ENCODE data around the gene KCNQ1. TPM values are rescaled to one million over a fixed set of nuclear protein-coding genes. Genes with fewer than 3 reads are reported as not detected.

Gene KCNQ1
- total and polyA plus RNA-seq, 2 experiments from 2014 or later, result not detected

DNA sequence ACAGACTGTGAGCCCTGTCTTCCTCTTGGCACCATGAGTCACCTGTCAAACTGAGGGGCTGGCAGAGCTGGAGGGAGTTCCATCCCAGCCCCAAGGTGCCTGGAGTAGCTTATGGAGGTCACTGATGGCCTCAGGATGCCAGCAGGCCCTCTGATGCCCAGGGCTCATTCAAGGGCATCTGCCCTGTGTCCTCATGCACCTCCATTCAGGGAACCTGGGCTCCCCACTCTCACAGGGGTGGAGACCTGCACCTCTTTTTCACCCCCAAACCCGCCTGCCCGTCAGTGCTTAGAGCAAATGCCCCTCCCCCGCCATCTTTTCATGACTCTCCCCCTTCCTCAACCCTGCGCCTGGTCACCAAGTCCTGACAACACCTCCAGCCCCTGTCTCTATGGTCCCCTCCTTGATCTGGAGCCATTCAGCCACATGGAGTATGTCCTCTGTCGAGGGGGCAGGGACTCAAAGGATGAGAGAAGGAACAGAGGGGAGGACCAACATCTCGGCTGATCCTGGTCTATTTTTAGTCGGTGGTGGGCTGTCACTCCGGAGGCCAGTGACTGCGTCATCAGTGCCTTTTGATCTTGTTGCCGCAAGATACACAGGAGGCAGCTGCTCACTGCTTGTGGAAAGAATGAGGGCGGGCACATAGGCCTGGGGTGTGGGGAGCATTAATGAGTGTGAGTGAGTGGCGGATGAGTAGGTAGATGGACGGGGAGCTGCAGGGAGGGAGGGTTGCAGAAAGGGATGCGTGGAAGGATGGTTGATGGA lies 368.5 kb downstream of the KCNQ1 start:
- Histone ChIP-seq H3K9me3 (ENCODE audit: low read depth) (no peaks in the 10 kb centered on the region), H3F3A (ENCODE audit: insufficient read depth) (no peaks in the 10 kb centered on the region), H3K36me3 (ENCODE audit: low read depth) (no peaks in the 10 kb centered on the region), H3K9me2 (ENCODE audit: insufficient read depth) (no peaks in the 10 kb centered on the region), H3K4me3 (no peak overlapping the region), H3K9ac (no peak overlapping the region), H3K4me2 (ENCODE audit: unreplicated experiment) (no peak overlapping the region), H3K27me3 (replicated peaks; ENCODE audit: insufficient read depth) (peaks cover 17% of the 10 kb centered on the region), H2AFZ (no peak overlapping the region), H3K79me2 (ENCODE audit: insufficient read depth) (no peaks in the 10 kb centered on the region), H3K27ac (no peak overlapping the region), H4K20me1 (ENCODE audit: insufficient read depth) (no peaks in the 10 kb centered on the region), H3K4me1 (ENCODE audit: insufficient read depth) (peaks cover 8% of the 10 kb centered on the region; the same call in 1 of the 2 replicates)
- in situ Hi-C loops (cut with MboI), result no loop called here
- TF ChIP-seq EZH2phosphoT487 (IDR thresholded peaks at IDR 0.05; ENCODE audit: insufficient read depth, low read depth), result no peak
- no peak for TF ChIP-seq EZH2 (IDR thresholded peaks at IDR 0.05; ENCODE audit: insufficient read depth, poor library complexity, severe bottlenecking)
- WGBS, 2 experiments (ENCODE audit: low coverage in 1 of 2, low lambda C conversion rate in 2 of 2, missing lambda C conversion rate in 2 of 2), result 72 to 74% methylated on average over 13 to 14 of the region's 14 CpGs
- no peak for DNase-seq

DNA sequence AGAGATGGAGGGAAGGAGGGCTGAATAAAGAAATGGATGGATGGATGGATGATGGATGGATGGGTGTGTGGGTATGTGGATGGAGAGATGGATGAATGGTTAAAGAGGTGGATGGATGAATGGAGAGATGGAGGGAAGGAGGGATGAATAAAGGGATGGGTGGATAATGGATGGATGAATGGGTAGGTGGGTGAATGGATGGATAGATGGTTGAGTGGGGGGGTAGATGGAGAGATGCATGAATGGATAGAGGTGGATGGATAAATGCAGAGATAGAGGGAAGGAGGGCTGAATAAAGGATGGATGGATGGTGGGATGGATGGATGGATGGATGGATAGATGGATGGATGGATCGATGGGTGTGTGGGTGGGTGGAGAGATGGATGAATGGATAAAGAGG lies 369.2 kb downstream of the KCNQ1 start:
- H3K4me1 ChIP-seq (ENCODE audit: insufficient read depth), result peaks cover 8% of the 10 kb centered on the region; the same call in 1 of the 2 replicates
- H3K4me3 ChIP-seq, result no peak overlapping the region

DNA sequence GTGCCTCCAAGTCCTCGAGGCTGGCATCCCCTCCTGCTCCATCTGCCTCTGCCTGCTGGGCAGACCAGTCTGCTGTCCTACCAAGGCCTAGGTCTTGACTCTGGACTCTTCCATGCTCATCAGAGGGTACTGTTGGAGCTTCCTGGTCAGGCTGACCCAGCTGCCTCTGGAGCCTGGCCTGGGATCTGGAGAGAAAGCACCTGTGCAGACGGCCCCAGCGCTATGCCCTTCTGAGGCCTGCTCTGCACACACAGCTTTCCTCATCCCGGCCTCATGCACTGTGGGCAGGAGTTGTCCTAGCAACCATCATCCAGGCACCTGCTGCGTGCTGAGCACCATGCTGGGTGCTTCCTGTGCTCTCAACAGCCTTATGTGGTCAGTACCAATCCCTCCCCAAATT lies 369.9 kb downstream of the KCNQ1 start:
- H3K9me3 ChIP-seq (ENCODE audit: low read depth), result no peaks in the 10 kb centered on the region
- in situ Hi-C loops (cut with MboI), result no loop called here

More for the DNA sequence above, 369.2 kb downstream of the KCNQ1 start:
- no peaks in the 10 kb centered on the region for H4K20me1 ChIP-seq (ENCODE audit: insufficient read depth)
- no peak overlapping the region for H3K27ac ChIP-seq
- H3K4me2 ChIP-seq (ENCODE audit: unreplicated experiment), result no peak overlapping the region
- 86 to 100% methylated on average over 1 of the region's 1 CpG for WGBS, 2 experiments (ENCODE audit: low coverage in 1 of 2, low lambda C conversion rate in 2 of 2, missing lambda C conversion rate in 2 of 2)
- TF ChIP-seq EZH2 (IDR thresholded peaks at IDR 0.05; ENCODE audit: insufficient read depth, poor library complexity, severe bottlenecking) (no peak), EZH2phosphoT487 (IDR thresholded peaks at IDR 0.05; ENCODE audit: insufficient read depth, low read depth) (no peak)
- no peak overlapping the region for H3K9ac ChIP-seq
- no peaks in the 10 kb centered on the region for H3K36me3 ChIP-seq (ENCODE audit: low read depth)
- peaks cover 14% of the 10 kb centered on the region; the same call in 1 of the 2 replicates for H3K27me3 ChIP-seq (replicated peaks; ENCODE audit: insufficient read depth)
- no peaks in the 10 kb centered on the region for H3K9me3 ChIP-seq (ENCODE audit: low read depth)
- H2AFZ ChIP-seq, result no peak overlapping the region
- H3K79me2 ChIP-seq (ENCODE audit: insufficient read depth), result no peaks in the 10 kb centered on the region
- H3F3A ChIP-seq (ENCODE audit: insufficient read depth), result no peaks in the 10 kb centered on the region
- no peaks in the 10 kb centered on the region for H3K9me2 ChIP-seq (ENCODE audit: insufficient read depth)
- DNase-seq, result no peak
- in situ Hi-C loops (cut with MboI), result no loop called here

DNA sequence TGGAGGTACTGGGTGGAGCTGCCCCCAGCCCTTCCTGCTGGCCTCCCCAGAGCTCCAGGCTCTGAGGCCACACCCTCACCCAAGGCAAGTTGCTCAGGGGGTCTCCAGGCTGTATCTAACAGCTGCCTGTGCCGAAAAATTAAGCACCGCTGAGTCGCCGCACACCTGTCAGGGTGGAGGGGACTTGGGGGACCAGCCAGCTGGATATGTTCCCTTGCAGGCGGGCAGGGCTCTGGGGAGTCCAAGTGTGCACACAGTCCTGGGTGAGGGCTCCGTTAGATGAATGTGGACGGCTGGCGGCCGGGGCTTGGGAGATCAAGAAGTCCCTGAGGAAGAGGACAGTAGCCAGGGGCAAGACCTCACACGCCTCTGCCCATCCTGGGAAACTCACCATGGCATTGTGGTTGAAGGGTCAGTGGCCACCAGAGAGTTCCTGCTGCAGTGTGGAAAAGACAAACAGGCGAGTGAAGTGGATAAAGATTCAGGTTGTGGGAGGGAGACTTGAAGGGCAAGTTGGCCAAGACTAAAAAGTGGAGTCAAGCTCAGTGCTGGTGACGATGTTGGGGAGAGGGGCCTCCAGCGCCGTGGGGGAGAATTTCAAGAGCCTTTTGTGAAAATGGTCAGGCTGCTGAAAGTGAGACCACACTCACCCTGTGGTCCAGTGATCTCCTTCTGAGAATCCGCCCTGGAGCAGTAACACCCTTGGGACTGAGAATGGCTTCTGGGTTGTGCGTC lies 371.1 kb downstream of the KCNQ1 start:
- Histone ChIP-seq H4K20me1 (ENCODE audit: insufficient read depth) (no peaks in the 10 kb centered on the region), H3K79me2 (ENCODE audit: insufficient read depth) (no peaks in the 10 kb centered on the region), H3K4me2 (ENCODE audit: unreplicated experiment) (no peak overlapping the region), H3K27me3 (replicated peaks; ENCODE audit: insufficient read depth) (peaks cover 6% of the 10 kb centered on the region; the same call in 1 of the 2 replicates), H3K9me3 (ENCODE audit: low read depth) (no peaks in the 10 kb centered on the region), H3F3A (ENCODE audit: insufficient read depth) (no peaks in the 10 kb centered on the region), H3K4me3 (no peak overlapping the region), H3K36me3 (ENCODE audit: low read depth) (no peaks in the 10 kb centered on the region), H3K4me1 (ENCODE audit: insufficient read depth) (peaks cover 8% of the 10 kb centered on the region; the same call in 1 of the 2 replicates), H2AFZ (no peak overlapping the region), H3K9ac (no peak overlapping the region), H3K9me2 (ENCODE audit: insufficient read depth) (no peaks in the 10 kb centered on the region), H3K27ac (no peak overlapping the region)
- no peak for DNase-seq
- in situ Hi-C loops (cut with MboI), result no loop called here
- WGBS, 2 experiments (ENCODE audit: low coverage in 1 of 2, low lambda C conversion rate in 2 of 2, missing lambda C conversion rate in 2 of 2), result 76 to 79% methylated on average over 16 of the region's 16 CpGs
- no peak for TF ChIP-seq EZH2phosphoT487 (IDR thresholded peaks at IDR 0.05; ENCODE audit: insufficient read depth, low read depth)
- TF ChIP-seq EZH2 (IDR thresholded peaks at IDR 0.05; ENCODE audit: insufficient read depth, poor library complexity, severe bottlenecking), result no peak

More for the DNA sequence above, 369.9 kb downstream of the KCNQ1 start:
- Histone ChIP-seq H3F3A (ENCODE audit: insufficient read depth) (no peaks in the 10 kb centered on the region), H3K79me2 (ENCODE audit: insufficient read depth) (no peaks in the 10 kb centered on the region), H3K4me1 (ENCODE audit: insufficient read depth) (peaks cover 8% of the 10 kb centered on the region; the same call in 1 of the 2 replicates), H3K4me2 (ENCODE audit: unreplicated experiment) (no peak overlapping the region), H3K27ac (no peak overlapping the region), H3K36me3 (ENCODE audit: low read depth) (no peaks in the 10 kb centered on the region), H3K27me3 (replicated peaks; ENCODE audit: insufficient read depth) (peaks cover 10% of the 10 kb centered on the region; the same call in 1 of the 2 replicates), H4K20me1 (ENCODE audit: insufficient read depth) (no peaks in the 10 kb centered on the region), H3K9ac (no peak overlapping the region), H3K4me3 (no peak overlapping the region), H2AFZ (no peak overlapping the region), H3K9me2 (ENCODE audit: insufficient read depth) (no peaks in the 10 kb centered on the region)
- 63 to 64% methylated on average over 5 of the region's 5 CpGs for WGBS, 2 experiments (ENCODE audit: low coverage in 1 of 2, low lambda C conversion rate in 2 of 2, missing lambda C conversion rate in 2 of 2)
- DNase-seq, result no peak
- TF ChIP-seq EZH2 (IDR thresholded peaks at IDR 0.05; ENCODE audit: insufficient read depth, poor library complexity, severe bottlenecking) (no peak), EZH2phosphoT487 (IDR thresholded peaks at IDR 0.05; ENCODE audit: insufficient read depth, low read depth) (no peak)
